Activated CD4-positive, alpha-beta T cell treated with anti-CD3 and anti-CD28 coated beads, Interleukin-2, Interleukin-6, amounts not matched to agents 100 ng/mL and 50 ng/mL, durations not matched to agents 16 hours and 8 hours (primary cell): Measurements from ENCODE around the gene KRTAP12-3.
"Not testable (repeated sequence)": the region's sequence is repeated elsewhere in the genome, so short reads cannot be mapped to it uniquely, and the experiment has no call there.

Experiments used
- DNase-seq: peaks from one replicate; pipeline ENCODE4 v3.0.0-alpha.2; 2020

The KRTAP12-3 gene

DNA sequence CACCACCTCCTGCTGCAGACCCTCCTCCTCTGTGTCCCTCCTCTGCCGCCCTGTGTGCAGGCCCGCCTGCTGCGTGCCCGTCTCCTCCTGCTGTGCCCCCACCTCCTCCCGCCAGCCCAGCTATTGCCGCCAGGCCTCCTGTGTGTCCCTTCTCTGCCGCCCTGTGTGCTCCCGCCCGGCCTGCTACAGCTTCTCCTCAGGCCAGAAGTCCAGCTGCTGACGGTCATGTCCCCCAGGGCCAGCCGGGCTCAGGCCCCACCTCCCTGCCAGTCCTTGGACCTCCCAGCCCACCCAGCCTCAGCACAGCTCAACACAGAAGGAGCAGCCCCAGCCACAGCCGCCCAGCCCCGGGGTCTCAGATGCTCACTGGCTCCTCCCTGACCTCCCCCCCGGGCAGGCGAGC is 29.9 kb upstream of the KRTAP12-3 start:
- DNase-seq: not testable (repeated sequence)

DNA sequence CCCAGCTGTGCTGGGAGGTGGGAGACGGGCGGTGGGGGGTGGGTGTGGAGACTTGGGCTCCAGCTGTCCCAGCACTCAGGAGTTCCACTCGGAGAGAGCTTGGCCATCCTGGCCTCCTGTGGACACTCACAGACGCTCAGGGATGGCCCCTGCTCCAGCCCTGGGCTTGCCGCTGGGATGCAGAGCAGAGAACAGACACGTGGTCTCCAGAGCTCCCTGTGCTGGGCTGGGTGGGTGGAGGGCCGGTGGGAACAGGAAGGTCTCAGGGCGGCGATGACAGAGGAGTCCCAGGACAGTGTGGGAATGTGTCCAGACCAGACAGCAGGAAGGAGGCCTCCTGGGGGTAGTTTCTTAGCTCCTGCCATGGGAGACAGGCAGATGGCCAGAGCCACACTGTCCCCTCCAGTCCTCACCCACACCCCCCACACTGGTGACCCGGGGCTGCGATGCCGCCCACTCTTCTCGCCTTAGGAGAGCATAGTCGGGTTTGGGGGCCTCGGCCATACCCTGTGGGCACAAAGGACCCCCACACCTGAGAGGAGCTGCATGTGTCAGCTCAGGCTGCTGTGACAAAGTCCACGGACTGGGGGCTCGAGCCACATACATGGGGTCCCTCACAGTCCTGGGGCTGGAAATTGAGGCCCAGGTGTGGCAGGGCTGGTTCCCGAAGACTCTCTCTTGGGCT is 28.9 kb upstream of the KRTAP12-3 start:
- no peak for DNase-seq

DNA sequence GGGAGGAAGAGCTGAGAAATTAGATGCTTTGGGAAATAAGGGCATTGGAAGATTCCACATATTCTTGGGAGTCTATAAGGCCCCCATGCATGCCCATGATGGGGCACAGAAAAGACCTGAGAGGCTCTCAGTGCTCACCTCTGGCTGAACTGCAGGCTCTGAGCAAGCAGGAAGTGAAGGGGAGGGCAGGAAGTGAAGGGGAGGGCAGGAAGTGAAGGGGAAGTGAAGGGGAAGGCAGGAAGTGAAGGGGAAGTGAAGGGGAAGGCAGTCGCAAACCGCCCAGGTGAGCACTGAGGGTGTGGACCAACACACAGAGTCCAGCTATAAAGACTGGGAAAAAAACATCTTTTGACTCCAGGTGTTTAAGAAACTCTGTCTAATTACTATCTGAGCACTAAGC is 27.3 kb upstream of the KRTAP12-3 start:
- DNase-seq: no peak

DNA sequence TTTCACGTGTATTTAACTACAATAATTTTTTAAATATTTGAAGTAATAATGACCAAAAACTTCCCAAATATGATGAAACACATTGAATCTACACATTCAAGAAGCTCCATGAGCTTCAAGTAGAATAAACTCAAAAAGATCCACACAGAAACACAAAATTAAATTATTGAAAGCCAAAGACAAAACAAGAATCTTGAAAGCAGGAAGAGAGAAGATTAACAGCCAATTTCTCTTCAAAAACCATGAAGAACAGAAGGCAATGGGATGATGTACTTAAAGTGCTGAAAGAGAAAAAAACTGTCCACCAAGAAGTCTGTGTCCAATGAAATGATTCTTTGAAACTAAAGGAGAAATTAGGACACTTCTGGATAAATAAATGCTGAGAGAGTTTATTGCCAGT is 25.7 kb upstream of the KRTAP12-3 start:
- no peak for DNase-seq

DNA sequence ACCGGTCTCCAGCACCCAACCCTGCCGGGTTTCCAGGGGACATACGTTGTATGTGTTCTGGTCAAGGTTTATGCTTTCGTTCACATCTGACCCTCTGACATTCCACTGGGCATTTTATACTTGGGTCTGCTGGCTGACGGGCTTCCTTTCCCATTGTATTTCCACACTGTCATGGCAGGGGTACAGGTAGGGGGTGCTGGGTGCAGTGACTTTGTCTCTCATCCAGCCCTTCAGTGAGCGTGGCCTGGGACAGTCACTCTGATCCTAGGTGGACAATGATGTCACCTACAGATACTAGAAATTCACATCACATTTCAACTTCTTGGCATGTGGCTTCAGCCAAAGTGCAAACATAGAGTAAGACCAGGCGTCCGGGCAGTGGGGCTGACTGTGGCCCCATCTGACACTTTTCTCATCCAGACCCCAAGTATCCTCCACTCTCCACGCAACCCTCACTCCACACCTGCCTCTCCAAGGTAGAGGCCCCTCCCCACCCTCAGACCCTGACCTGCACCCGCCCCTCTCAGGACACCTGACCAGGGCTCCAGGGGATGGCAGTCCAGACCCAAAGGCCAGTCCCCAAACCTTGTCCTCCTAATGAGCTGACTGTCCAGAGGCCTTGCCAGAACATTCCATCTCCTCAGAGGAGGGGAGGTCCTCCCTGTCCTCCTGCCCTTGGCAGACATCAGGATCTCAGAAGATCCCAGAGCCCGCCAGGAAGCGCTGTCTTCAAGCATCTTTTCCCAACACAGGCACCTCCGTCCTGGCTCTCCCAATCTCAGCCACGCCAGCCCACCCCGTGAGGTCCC is 21.3 kb upstream of the KRTAP12-3 start:
- no peak for DNase-seq

DNA sequence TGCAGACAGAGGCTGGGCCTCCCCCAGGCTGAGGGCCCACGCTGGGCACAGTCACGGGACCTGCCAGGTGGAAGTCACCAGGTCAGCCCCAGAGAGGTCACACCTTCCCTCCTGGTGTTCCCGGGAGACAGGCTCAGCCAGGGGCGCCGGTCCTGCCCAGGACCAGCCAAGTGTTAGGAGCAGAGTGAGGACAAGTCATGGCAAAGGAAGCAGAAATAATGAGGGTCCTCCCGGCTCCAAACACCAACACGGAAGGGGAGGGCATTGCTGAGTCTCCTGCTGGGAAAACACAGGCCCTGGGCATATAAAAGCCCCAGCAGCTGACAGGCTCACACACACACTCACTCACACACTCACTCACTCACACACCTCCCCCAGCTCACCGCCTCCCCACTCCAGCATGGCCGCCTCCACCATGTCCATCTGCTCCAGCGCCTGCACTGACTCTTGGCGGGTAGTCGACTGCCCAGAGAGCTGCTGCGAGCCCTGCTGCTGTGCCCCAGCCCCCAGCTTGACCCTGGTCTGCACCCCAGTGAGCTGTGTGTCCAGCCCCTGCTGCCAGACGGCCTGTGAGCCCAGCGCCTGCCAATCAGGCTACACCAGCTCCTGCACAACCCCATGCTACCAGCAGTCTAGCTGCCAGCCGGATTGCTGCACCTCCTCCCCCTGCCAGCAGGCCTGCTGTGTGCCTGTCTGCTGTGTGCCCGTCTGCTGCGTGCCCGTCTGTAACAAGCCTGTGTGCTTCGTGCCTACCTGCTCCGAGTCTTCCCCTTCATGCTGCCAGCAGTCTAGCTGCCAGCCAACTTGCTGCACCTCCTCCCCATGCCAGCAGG is 20.5 kb upstream of the KRTAP12-3 start, which contains the start of gene KRTAP10-10:
Gene KRTAP10-10, plus strand, starts transcription at position 339 of the 833 bp plus-strand sequence. Its CDS starts 62 bp downstream, at position 401.
- DNase-seq: no peak

DNA sequence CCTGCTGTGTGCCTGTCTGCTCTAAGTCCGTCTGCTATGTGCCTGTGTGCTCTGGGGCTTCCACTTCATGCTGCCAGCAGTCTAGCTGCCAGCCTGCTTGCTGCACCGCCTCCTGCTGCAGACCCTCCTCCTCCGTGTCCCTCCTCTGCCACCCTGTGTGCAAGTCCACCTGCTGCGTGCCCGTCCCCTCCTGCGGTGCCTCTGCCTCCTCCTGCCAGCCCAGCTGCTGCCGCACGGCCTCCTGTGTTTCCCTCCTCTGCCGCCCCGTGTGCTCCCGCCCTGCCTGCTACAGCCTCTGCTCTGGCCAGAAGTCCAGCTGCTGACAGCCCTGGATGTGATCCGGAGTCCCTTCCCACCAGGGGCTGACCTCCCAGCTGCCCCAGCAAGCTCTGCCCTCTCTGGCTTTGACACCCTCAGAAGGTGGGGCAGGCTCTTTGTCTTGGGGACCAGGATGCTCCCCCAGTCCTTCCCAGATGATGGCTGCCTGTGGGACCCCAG is 19.8 kb upstream of the KRTAP12-3 start:
- not testable (repeated sequence) for DNase-seq

DNA sequence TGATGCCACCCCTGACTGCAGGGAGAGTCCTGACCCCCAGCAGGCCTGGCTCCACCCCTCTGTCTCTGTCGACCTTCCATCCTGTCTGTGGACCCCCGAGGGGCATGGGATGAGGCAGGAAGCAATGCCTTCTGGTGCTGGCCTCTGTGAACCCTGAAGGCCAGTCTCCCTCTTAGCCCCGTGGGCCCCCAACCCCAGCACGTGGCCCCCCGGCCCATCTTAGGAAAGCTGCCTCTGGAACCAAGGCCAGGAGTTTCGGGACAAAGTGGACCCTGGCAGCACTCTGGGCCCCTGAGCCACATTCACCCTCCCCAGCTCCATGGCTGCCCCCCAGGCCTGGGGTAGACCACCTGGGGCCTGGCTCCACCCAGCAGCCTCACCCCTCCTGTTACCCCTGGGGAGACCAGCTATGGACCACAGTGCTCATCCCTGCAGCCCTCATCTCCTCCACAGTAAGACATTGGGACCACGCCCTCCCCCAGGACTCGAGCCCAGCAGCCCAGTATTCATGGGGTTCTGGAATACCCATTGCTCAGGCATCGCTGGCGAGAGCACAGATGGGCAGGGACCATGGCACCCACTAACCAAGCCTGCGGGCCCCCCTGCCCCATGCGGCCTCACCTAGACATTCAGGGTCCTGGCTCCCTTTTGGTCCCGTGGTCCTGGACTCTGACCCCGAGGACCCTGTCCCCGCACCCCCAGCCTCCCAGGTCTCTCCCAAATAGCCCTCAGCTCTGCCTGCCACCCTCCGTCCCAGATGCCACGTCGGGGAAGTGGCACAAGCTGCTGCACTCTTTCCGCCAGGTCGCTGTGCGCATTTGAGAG is 19.0 kb upstream of the KRTAP12-3 start:
- not testable (repeated sequence) for DNase-seq

DNA sequence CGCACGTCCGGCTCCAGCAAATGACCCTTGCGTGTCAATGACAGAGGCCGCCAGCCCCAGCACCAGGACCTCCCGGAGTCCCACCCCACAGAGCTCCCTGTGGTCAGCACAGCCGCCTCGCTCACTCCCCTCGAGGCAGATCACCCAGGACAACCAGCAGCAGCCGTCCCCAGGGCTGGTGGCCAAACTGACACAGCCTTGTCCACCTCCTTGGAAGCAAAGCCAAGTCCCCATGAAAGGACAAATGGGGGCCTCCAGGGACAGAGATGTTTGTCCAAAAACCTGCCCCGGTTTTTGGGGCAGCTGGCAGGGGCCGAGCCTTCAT is 18.4 kb upstream of the KRTAP12-3 start:
- DNase-seq: no peak

DNA sequence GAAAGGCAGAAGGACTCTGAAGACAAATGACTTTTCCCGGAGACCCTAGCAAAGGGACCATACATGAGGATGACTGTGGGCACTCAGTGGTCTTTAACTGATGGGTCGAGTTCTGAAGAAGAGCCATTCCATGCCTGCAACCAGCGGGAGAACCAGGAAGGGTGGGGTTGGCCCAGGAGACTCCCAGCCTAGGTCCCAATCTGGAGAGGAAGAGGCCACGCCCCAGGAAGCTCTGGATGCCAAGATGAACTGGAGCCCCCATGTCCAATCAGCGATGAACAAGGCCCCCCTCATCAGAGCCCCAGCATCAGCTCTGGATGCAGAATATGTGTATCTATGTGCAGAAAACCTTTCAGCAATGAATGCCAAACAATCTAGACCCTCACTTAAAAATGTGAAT is 17.0 kb upstream of the KRTAP12-3 start:
- DNase-seq: no peak

DNA sequence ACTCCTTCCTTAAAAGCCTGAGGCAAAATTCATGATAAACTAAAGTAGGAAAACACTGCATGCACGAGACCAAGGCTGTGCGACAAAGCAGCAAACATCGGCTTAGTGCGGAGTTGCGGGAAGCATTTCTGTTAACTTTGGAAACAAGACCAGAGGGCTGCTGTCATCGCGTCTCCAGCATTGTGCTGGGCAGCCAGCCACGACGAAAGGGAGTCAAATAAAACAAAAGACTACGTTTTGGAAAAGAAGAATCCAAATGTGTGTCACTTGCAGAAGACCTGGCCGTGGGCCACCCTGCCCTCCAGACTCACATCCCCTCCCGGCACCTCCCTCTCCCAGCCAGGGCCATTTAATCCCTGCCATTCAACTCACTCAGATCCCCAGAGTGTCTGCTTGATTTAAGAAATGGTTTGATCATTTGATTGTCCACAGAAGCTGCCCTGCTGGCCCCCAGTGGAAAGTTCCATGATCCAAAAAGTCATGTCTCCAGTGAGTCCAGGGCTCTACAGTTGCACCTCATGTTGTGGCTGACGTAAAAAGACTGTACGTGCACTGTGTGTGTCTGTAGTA is 13.9 kb upstream of the KRTAP12-3 start:
- no peak for DNase-seq

DNA sequence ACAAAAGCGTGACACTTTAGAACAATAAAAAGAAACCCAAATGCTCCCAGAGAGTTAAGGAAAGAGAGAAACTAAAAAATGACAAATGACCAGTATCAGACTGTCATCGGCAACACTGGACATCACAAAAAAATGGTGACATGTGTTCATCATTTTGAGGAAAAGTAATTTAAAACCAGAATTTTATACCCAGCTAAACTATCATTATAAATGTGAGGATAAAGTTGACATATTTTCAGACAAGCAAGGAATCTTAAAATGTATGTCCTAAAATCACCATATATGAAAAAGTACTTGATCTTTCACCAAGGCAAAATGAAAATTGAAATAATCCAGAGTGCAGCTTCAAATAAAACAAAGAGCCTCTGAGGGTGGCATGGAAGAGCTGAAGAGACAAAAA is 12.9 kb upstream of the KRTAP12-3 start:
- no peak for DNase-seq

DNA sequence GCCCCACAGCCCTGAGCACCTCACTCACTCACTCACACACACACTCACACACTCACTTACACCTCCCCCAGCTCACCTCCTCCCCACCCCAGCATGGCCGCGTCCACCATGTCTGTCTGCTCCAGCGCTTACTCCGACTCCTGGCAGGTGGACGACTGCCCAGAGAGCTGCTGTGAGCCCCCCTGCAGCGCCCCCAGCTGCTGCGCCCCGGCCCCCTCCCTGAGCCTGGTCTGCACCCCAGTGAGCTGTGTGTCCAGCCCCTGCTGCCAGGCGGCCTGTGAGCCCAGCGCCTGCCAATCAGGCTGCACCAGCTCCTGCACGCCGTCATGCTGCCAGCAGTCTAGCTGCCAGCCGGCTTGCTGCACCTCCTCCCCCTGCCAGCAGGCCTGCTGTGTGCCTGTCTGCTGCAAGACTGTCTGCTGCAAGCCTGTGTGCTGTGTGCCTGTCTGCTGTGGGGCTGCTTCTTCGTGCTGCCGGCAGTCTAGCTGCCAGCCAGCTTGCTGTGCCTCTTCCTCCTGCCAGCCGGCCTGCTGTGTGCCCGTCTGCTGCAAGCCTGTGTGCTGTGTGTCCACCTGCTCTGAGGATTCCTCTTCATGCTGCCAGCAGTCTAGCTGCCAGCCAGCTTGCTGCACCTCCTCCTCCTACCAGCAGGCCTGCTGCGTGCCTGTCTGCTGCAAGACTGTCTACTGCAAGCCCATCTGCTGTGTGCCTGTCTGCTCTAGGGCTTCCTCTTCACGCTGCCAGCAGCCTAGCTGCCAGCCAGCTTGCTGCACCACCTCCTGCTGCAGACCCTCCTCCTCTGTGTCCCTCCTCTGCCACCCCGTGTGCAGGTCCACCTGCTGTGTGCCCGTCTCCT is 11.1 kb upstream of the KRTAP12-3 start, which contains the start of gene KRTAP10-11:
Gene KRTAP10-11, plus strand, starts transcription at position 49 of the 856 bp plus-strand sequence. Its CDS starts 45 bp downstream, at position 94.
- not testable (repeated sequence) for DNase-seq

DNA sequence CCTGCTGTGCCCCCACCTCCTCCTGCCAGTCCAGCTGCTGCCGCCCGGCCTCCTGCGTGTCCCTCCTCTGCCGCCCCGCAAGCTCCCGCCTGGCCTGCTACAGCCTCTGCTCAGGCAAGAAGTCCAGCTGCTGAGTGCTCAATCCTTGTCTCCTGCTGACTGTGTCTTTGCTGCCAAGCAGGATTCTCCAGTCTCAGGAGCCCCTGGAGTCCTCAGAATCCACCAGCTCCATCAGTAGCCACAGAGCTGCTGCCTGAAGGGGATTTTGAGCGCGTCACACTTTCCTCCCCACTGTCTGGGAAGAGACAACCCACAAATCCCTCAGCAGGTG is 10.5 kb upstream of the KRTAP12-3 start:
- DNase-seq: no peak

DNA sequence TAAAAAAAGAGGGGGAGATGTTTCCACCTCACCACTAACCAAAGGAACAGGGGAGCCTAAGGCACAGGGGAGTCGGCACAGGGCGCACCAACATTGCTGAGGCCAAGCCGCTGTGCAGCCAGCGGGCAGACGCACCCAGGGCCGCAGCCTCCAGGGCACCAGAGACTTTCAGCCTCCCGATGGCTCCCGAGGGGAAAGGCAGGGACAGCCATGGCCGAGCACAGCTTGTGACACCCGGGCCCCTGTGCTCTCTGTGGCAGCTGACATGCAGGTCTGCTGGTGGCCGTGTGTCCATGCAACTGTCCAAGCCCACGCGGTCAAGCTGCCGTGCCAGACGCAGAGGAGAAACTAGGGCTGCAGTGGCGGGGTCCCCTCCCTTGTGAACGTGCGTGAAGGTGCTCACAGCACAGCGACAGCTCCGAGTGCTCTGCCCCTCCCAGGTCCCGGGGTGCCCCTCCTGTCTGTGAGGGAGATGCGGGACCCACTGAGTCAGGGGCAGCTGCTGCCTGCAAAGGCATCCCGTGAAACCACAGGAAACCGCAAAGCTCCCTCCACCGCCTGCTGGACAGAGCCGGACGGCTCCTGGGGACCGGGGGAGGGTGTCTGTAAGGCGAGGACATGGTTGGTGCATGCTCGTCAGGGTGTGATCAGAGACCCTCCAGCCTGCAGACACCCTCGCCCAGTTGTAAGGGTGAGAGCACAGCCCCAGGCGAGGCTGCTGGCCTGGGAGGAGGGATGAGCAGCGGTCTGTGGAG is 9.0 kb upstream of the KRTAP12-3 start:
- no peak for DNase-seq

DNA sequence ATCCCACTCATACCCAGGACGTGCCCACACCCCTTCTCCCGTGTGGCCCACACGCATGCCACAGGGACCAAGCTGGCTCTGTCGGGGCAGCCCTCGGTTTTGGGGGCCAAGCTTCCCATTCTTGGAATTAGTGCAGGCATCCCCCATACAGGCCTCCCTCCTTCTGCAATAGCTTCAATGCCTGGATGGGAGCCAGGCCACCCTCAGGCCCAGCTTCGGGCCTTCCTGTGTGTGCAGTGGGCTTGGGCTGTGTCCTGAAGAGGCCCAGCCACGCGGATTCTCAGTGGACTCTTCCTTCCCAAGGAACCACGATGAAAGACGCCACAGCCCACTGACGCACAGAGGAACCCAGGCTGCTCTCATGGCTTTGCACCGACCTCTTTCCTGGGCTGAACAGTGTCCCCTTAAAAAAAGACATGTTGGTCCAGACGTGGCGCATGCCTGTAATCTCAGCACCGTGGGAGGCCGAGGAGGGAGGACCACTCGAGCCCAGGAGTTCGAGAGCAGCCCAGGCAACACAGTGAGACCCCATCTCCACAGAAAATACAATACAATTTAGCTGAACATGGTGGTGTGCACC is 8.1 kb upstream of the KRTAP12-3 start:
- DNase-seq: no peak

DNA sequence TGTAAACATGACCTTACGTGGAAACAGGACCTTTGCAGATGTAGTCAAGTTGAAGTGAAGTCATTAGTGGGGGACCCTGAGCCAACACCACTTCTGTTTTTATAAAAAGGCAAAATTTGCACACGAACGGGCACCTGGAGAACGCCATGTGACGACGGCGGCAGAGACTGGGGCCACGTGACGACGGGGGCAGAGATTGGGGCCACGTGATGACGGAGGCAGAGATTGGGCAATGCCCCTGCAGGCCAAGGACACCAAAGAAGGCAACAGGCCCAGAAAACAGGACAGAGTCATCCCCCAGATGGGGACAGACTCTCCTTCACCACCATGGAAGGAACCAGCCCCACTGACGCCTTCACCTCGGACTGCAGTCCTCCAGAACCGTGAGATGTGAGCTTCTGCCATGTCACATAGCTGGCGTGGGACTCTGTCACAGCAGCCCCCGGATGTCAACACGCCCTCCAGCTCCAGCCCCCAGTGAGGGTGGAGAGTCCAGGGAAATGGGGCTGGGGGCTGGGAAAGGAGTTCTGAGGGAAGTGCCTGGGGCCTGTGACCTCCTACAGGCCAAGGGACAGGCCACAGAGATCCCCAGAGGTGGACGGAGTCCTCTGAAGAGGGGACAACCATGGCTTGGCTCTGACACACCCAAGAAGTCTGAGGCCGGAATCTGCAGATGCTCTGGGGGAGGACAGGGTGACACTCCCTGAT is 7.3 kb upstream of the KRTAP12-3 start:
- DNase-seq: no peak

DNA sequence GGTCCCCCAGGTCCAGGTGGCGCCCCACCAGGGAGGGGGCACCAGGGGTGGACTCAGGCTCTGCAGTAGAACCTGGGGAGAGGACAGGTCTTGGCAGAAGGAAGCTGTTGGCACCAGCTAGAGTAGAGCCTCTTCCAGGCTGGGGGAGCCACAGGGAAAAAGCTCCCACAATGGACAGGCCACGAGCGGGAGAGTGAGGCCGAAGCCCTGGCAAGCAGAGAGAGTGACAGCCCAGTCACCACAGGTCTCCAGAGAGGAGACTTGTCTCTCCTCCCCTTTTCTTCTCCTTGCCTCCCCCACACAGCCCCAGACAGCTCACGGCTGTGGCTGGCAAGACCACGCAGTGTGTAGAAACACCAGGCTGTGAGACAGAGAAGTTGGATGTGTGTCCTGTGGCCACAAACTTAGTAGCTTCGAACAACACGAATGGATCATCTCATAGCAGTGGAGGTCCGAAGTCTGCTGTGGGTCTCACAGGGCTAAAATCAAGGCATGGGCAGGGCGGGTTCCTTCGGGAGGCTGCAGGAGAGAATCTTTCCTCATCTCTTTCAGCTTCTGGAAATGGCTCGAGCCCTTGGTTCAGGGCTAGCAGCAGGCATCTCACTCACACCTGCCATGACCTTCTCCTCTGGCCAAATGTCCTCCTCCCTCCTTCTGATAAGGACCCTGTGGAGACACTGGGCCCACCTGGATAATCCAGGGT is 6.6 kb upstream of the KRTAP12-3 start:
- no peak for DNase-seq

DNA sequence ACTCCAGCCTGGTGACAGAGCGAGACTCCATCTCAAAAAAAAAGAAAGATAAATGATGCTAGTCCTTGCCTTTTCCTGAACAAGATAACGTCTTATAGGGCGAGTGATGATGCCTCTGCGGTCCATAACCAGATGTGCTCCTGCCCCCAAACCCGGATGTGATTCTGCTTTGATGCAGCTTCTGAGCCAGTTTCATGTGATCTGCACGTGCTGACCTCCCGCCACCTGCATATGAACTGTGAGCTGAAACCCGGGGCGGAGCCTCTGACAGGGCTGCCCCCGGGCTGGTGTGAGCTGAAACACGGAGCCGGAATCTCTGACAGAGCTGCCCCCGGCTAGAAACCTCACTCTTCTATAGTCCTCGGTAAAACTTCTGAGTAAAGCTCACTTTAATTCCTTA is 4.6 kb upstream of the KRTAP12-3 start:
- no peak for DNase-seq
